Neutrophil (primary cell): ENCODE data around the gene WNK2.

ENCODE experiments used
- H3K27ac ChIP-seq: fragments of 200-600 bp; sonication (generic); 2 replicates; pipeline ENCODE4 v1.5.1; 2016; ENCODE audit warnings: mild to moderate bottlenecking, moderate library complexity
- H3K27me3 ChIP-seq: fragments of 200-600 bp; sonication (generic); 2 replicates; pipeline ENCODE4 v1.6.0; 2016; ENCODE audit warnings: mild to moderate bottlenecking
- H3K36me3 ChIP-seq: fragments of 200-600 bp; sonication (generic); 2 replicates; pipeline ENCODE4 v1.5.1; 2017
- H3K4me1 ChIP-seq, 2 experiments: fragments of 200-600 bp in 1 of 2; sonication (generic) in 1 of 2; 1 replicate in 1 of 2; 2 replicates in 1 of 2; pipeline versions ENCODE4 v1.5.1 to v1.6.1; 2013 to 2016; ENCODE audit warnings: low read depth in 1 of 2, low read length in 1 of 2, mild to moderate bottlenecking in 1 of 2, moderate library complexity in 1 of 2; ENCODE audit not compliant: control insufficient read depth in 1 of 2, insufficient read depth in 1 of 2
- H3K4me3 ChIP-seq, 2 experiments: fragments of 200-600 bp in 1 of 2; sonication (generic) in 1 of 2; 1 replicate in 1 of 2; 2 replicates in 1 of 2; pipeline ENCODE4 v1.5.1; 2013 to 2016; ENCODE audit warnings: low read depth in 1 of 2, low read length in 1 of 2, mild to moderate bottlenecking in 1 of 2, moderate library complexity in 1 of 2
- H3K9me3 ChIP-seq: fragments of 200-600 bp; sonication (generic); 2 replicates; pipeline ENCODE4 v1.5.1; 2016
- TF ChIP-seq, protein P1 (sequence below): fragments of 200-600 bp; sonication (generic); IDR thresholded peaks from 2 replicates; pipeline ENCODE4 v1.5.1; 2016; ENCODE audit warnings: antibody characterized with exemption

WNK2 gene

DNA sequence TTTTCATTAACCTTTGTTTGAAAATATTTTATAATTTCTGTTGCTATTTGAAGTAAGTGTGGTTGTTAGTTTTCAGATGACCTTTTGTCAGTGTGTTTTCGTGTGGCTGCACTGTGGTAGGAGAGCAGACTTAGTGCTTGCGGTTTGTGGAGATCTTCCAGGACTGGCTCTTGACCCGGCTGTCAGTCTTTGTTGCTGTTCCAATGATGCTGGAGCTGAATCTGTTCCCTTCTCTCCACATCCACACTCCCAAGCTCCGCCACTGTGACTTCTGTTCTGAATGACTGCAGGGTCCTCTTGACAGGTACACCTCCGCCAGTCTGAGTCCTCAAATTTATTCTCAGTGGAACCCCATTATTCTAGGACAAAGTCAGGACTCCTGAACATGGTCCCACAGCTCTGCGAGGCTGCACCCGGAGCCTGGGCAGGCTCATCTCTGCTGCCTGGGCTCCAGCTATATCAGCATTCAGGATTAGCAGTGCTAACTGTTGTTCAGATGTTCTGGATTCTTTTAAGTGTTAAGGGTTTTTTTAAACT, 126.0 kb downstream of the WNK2 start:
- TF ChIP-seq, protein P1, sequence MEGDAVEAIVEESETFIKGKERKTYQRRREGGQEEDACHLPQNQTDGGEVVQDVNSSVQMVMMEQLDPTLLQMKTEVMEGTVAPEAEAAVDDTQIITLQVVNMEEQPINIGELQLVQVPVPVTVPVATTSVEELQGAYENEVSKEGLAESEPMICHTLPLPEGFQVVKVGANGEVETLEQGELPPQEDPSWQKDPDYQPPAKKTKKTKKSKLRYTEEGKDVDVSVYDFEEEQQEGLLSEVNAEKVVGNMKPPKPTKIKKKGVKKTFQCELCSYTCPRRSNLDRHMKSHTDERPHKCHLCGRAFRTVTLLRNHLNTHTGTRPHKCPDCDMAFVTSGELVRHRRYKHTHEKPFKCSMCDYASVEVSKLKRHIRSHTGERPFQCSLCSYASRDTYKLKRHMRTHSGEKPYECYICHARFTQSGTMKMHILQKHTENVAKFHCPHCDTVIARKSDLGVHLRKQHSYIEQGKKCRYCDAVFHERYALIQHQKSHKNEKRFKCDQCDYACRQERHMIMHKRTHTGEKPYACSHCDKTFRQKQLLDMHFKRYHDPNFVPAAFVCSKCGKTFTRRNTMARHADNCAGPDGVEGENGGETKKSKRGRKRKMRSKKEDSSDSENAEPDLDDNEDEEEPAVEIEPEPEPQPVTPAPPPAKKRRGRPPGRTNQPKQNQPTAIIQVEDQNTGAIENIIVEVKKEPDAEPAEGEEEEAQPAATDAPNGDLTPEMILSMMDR: no peak

DNA sequence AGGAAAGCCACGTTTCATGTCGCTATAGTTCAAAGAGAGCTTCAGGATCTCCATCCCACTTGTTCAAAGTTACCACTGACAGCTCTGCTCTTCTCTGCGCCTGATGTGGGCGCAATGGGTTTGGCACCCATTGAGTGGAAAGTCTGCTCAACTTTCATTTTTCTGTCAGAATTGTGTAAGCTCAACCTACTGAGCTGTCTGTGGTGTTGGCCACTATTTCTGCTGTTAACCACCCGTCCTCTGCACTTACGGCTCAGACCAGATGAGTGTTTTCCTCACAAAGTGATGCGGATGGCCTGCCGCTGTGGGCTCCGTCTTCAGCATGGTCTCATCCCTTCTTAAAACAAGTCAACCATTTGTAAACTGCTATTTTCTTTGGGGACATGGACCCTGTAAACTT, 131.2 kb downstream of the WNK2 start:
- Histone ChIP-seq H3K27me3 (peaks cover 91% of the 10 kb centered on the region), H3K9me3 (no peaks in the 10 kb centered on the region), H3K36me3 (no peaks in the 10 kb centered on the region), H3K27ac (no peak overlapping the region), H3K4me1 (no peaks in the 10 kb centered on the region), H3K4me3 (no peak overlapping the region)
- TF ChIP-seq, protein P1: no peak

More for the DNA sequence above, 126.0 kb downstream of the WNK2 start:
- Histone ChIP-seq H3K27ac (no peak overlapping the region), H3K4me3 (no peak overlapping the region), H3K4me1 (no peaks in the 10 kb centered on the region), H3K36me3 (no peaks in the 10 kb centered on the region), H3K9me3 (no peaks in the 10 kb centered on the region), H3K27me3 (peaks cover 48% of the 10 kb centered on the region)

- Histone ChIP-seq H3K36me3 (no peaks in the 10 kb centered on the region), H3K27me3 (peaks cover 84% of the 10 kb centered on the region), H3K4me3 (no peak overlapping the region), H3K27ac (no peak overlapping the region), H3K9me3 (no peaks in the 10 kb centered on the region), H3K4me1 (no peaks in the 10 kb centered on the region)
- TF ChIP-seq, protein P1: no peak
These were observed 132.0 kb downstream of the WNK2 start for GRCh38 chr9:93315960-93316359.

- Histone ChIP-seq H3K4me1 (no peaks in the 10 kb centered on the region), H3K27ac (no peak overlapping the region), H3K9me3 (no peaks in the 10 kb centered on the region), H3K27me3 (peaks cover 74% of the 10 kb centered on the region), H3K4me3 (no peak overlapping the region), H3K36me3 (no peaks in the 10 kb centered on the region)
- TF ChIP-seq, protein P1: no peak
These were observed 133.0 kb downstream of the WNK2 start for GRCh38 chr9:93316726-93317494.

DNA sequence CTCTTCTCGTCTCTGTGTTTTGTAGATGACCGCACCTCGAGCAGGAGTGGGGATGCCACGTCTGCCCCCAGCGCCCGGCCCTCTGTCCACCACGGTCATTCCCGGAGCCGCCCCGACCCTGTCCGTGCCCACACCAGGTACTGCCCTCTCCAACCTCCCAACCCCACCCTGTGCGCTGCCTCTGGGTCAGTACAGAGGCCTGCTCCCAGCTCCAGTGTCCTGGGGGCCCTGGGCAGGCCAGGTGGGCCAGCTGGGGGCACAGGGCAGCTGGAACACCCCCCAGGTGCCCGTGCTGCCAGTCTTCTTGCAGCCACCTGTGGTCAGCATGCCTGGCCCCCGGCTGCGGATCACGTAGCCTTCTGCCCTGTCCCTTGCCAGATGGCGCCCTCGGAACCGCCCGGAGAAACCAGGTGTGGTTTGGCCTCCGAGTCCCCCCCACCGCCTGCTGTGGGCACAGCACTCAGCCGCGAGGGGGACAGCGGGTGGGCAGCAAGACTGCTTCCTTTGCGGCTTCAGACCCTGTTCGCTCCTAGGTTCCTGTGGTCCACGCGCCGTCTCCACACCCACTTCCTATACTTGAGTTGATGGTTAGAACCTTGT, 133.7 kb downstream of the WNK2 start:
- Histone ChIP-seq H3K27ac (no peak overlapping the region), H3K36me3 (no peaks in the 10 kb centered on the region), H3K27me3 (peaks cover 69% of the 10 kb centered on the region), H3K4me1 (no peaks in the 10 kb centered on the region), H3K9me3 (no peaks in the 10 kb centered on the region), H3K4me3 (no peak overlapping the region)
- TF ChIP-seq, protein P1: no peak
